ENCODE measurements around the gene MMP2.

Gene MMP2

DNA sequence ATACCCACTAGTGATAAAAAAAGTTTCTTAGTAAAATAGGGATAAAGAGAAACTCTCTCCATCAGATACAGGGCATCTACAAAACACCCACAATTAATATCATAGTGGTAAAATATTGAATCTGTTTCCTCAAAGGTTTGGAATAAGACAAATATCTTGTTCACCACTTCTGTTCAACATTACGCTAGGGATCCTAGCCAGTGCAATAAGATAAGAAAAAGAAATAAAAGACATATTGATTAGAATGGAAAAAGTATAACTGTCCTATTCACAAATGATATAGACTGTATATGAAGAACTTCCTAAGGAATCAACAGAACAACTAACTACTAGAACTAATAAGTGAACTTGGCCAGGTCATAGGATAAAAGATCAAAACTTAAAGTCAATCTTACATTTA, 42.8 kb downstream of the MMP2 start:
- no peak for DNase-seq

DNA sequence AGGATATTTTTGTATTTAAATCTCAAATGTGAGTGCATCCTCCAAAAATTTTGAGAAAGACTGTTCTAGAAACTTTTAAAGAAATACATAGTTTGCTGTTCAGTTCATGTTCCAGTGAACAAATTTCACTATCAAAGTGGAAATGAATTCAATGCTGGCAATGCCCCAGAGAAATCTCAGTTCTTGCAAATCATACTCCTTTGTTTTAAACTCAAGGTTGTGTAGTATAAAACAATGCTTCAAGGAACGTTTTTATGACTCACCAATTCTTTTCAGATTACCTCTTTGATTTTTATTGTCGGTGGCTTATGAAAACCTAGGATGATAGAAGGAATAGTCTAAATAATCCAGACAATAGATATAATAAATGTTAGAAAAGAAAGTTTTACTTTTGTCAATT, 47.4 kb downstream of the MMP2 start:
- no peak for DNase-seq

DNA sequence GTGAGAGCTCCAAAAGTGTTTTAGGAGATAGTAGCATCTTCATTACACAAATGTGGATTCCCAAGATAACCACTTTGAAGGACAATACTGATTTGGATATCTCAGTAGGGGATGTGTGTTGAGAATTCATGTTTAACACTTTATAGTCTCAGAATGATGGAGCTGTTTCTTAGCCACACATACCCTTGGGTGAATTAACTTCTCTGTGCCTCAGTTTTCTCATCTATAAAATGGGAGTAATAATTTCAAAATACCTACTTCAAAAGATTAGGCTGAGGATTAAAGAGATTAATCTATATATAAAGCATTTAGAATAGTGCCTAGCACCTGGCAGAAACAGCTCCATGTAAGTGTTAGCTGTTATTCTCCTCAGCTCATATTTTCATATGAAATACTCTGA, 48.9 kb downstream of the MMP2 start:
- no peak for DNase-seq

DNA sequence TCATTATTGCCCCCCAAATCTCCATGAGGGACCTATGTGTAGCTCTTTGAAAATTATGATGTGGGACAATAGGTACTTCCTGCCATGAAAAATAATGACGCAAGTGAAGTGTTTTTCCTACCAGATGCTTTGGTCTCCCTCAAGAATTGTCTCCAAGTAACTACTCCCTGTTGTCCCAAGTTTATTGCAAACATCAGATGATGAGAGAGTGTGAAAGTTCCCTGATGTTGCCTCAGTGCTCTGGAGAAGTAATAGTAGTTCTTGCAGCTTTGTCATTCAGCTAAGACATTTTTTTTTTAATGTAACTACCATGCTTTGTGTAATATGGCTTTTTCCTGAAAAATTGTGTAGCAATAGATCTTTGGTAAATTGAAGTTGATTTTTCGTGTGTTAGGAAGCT, 50.0 kb downstream of the MMP2 start:
- no peak for DNase-seq

DNA sequence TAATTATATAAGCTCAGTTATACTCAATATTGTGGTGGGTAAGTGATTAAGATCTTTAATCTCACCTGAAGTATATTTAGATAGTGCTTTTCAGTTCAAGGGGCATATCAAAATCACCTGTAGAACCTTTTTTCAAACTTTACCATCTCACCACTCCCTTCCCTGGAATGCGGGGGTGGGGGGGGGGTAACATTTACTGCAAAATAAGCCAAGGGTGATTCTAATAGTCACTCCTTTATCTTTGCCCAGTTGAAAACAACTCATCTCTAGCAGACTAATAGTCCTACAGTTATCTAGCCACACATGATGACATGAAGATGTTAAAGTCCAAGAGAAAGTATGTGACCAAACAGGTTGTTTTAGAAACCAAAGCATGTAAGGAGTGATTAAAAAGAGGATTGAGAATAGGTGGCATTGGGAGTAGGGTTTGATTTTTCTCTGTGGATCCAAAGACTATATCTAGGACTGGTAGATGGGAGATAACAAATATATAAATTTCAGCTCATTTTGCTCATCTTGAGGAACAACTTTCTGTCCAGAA, 51.4 kb downstream of the MMP2 start:
- no peak for DNase-seq

DNA sequence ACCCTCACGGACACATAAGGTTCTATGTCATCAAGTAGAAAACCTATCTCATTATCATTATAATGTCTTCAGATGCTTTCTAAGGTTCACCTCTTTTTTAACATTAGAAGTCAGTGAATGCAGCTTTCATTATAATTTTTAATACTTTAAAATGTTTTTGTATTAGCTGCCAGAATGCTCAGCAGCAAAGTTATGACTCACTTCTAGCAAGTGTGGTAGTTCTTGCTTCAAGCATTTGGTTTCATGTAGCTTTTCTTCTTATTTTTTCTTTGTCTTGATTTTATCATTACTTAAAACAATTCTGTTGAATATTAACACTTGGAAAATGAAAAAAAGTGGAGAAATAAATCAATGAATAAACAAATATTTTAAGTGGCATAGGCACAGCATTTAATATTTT, 53.2 kb downstream of the MMP2 start:
- no peak for DNase-seq

DNA sequence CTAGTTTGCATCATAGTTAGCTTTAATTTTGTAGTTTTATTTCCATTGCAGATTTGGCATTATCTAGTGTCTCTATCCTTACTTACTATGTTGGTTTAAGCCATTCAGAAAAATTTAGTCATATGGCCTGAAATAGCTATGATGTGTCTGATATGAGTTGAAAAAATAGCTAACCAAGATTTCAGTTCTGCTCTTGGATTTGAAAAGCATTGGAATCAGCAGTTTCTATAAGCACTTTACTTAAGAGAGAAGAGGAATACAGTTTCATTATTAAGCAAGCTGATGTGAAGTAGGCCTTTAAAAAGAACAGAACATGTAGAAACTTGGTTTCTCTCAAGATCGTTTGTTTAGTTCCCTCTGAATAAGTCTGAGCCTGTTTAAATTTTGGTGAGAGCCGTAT, 55.8 kb downstream of the MMP2 start:
- DNase-seq = peak; percentile 42 to 82 (median 79)

DNA sequence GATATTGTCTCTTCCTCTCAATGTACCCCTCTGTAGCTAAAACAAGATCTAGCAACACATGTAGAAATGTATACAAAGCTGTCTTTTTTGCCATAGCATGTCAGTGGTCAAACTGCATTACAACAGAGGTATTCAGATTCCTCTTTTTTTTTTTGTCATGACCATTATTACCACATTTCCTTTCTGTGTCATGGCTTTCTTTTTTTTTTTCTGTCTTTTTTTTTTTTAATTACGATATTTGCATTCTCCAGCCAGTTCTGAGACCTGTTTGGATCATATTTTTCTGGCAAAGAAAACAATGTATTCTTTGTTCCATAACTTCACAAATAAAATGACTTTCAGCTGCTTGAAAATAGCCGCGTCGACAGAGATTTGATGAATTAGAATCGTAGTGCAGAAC, 60.1 kb downstream of the MMP2 start:
- DNase-seq = peak; percentile 38 to 79 (median 78)

DNA sequence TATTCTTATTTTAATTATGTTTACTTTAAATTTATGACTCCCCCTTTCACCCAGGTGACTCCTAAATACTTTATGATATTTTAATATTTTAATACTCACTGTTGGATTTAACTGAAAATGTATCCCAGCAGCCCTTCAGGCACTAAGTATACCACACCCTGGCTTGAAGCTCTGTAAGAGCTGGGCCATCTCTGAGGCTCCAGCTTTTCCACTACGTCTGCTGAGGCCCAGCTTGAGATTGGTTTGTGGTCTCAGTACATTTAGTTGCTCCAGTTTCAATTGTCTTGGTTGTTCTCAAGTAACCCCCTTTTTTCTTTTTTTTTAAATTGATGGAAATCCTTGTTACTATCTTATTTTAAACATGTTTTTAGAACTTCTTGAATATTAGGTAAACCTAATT, 60.5 kb downstream of the MMP2 start:
- DNase-seq = no peak

DNA sequence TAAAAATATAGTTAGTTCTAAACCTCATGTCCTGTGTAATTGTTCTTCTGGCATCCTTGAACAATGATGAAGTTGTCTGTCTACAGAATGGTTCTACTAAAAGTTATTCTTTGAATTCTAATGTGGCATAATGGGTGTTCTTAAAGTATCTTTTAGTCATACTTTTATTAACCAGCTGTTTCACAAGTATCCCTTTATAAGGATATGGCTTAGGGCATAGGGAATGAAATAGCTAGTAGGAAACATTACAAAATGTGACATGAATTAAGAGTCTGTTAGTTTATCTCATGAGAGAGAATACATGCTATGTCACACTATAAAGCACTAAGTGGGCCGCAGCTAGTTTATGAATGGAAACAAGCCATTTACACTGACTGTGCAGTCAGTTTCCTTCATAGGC, 61.2 kb downstream of the MMP2 start:
- no peak for DNase-seq

DNA sequence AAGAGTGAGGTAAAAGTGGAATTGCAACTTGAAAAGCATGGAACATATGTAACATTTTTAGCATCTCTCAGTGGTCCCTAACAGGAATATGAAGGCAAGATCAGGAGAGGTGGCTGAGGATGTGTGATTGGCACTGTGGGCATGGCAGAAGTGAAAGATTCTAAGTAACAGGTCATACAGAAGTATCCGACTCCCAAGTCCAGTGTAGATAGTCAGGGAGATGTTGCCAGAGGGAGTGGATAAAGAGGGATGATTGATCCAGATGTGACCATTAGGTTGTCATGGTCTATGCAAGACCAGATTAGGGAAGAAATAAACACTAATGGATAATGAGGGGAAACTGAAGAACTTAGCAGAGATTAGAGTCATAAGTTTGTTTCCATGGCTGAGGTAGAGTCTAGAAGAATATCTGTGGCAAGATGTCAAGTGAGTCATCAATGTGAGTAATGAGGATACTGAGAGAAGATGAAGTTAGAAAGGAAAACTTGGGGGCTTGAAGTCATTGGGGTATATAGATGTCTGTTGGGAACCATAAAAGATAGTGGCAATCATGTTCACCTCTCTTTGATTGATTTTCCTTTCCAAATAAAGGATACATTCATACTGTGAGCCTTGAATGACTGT, 63.6 kb downstream of the MMP2 start:
- DNase-seq = peak; percentile 23 to 70 (median 66)

DNA sequence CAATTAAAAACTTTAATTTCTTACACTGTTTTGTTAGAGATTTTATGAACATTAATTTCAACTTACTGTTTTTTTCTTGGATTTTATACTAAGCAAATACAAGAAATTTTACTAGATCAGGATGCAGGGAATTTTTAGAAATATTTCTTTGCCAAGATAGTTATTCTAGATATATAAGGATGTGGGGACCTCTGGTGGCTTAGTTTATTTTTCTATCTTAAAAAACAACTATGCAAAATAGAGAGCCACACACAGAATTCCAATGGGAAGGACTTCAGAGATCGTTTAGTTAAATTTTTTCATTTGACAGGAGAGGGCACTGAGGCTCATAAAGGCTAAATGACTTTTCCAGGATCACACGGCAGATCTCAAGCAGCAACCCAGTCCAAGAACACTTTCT, 64.5 kb downstream of the MMP2 start:
- DNase-seq = peak; percentile 36 to 57 (median 52)

DNA sequence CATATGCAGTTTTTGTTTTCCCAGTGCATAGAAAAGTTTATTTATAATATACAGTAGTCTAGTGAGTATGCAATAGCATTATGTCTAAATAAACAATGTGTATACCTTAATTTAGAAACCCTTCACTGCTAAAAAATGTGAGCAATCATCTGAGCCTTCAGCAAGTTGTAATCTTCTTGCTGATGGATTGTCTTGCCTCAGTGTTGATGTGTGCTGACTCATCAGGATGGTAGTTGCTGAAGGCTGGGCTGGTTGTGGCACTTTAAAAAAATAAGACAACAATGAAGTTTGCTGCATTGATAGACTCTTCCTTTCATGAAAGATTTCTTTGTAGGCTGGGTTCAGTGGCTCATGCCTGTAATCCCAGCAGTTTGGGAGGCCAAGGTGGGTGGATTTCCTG, 73.6 kb downstream of the MMP2 start:
- DNase-seq = no peak

DNA sequence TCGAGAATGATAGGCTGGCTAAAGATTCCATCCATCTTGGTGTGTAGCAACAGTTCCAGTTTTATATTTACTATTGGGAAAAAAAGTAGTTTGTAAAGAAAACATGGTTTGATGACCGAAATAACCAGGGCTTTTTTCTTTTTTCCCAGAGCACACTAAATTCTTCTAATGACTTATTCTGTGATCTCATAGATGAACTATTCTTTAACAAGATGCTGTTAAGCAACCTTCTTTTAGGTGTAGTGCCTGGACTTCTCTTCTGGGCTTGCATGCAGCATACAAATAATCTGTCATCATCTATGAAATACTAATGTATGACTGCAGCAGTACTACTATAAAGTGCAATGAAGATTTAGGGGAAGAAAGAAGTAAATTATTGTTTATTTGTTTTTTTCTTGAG, 76.4 kb downstream of the MMP2 start:
- DNase-seq = no peak
